HepG2 (cell line): ENCODE measurements around the gene UROS. TPM values are rescaled to one million over a fixed set of nuclear protein-coding genes. Genes with fewer than 3 reads are reported as not detected.

Experiments used
- GTF3A ChIP-seq: sonication (generic); formaldehyde crosslinking; conservative IDR thresholded peaks from 2 replicates; pipeline ENCODE4 v1.4.0; 2020; ENCODE audit warnings: mild to moderate bottlenecking, missing genetic modification reagents
- MED1 ChIP-seq: sonication (generic); formaldehyde crosslinking; IDR thresholded peaks from 2 replicates; pipeline ENCODE4 v1.4.0; 2020; ENCODE audit warnings: missing genetic modification reagents
- PITX1 ChIP-seq: sonication (generic); formaldehyde crosslinking; IDR thresholded peaks from 2 replicates; pipeline ENCODE4 v1.5.1; 2020; ENCODE audit warnings: mild to moderate bottlenecking, missing genetic modification reagents
- SOX13 ChIP-seq, 3 experiments: fragments of 450-650 bp in 1 of 3; sonication (generic) in 1 of 3; formaldehyde crosslinking in 1 of 3; IDR thresholded peaks in 2 of 3; conservative IDR thresholded peaks in 1 of 3; 2 replicates each; pipeline versions ENCODE4 v1.5.0 to v1.6.1; 2016 to 2020; ENCODE audit warnings: antibody characterized with exemption in 1 of 3, mild to moderate bottlenecking in 1 of 3, missing compliant biosample characterization in 1 of 3, missing genetic modification reagents in 1 of 3, moderate library complexity in 1 of 3
- TAF15 ChIP-seq: fragments of 200-400 bp; formaldehyde crosslinking; IDR thresholded peaks from one replicate; pipeline ENCODE4 v1.6.1; 2018; ENCODE audit warnings: mild to moderate bottlenecking, low read depth, low read length; ENCODE audit not compliant: poor library complexity, severe bottlenecking
- ZBTB37 ChIP-seq: sonication (generic); formaldehyde crosslinking; IDR thresholded peaks from 2 replicates; pipeline ENCODE4 v1.4.0; 2020; ENCODE audit warnings: mild to moderate bottlenecking, missing genetic modification reagents
- ZGPAT ChIP-seq: IDR thresholded peaks from 2 replicates; pipeline ENCODE4 v1.6.1; 2016; ENCODE audit warnings: mild to moderate bottlenecking
- ZNF256 ChIP-seq: sonication (generic); formaldehyde crosslinking; conservative IDR thresholded peaks from 2 replicates; pipeline ENCODE4 v1.4.0; 2020; ENCODE audit warnings: missing genetic modification reagents
- ZNF383 ChIP-seq: sonication (generic); formaldehyde crosslinking; IDR thresholded peaks from 2 replicates; pipeline ENCODE4 v1.4.0; 2020; ENCODE audit warnings: missing genetic modification reagents, mild to moderate bottlenecking, borderline replicate concordance
- ZNF652 ChIP-seq: IDR thresholded peaks from 2 replicates; pipeline ENCODE4 v1.6.1; 2016; ENCODE audit warnings: low read depth, borderline replicate concordance
- ZNF7 ChIP-seq: IDR thresholded peaks from 2 replicates; pipeline ENCODE4 v1.6.1; 2016; ENCODE audit warnings: missing biosample characterization, missing genetic modification reagents
- ZNF790 ChIP-seq: sonication (generic); formaldehyde crosslinking; IDR thresholded peaks from 2 replicates; pipeline ENCODE4 v1.8.0; 2022; ENCODE audit warnings: missing genetic modification reagents, mild to moderate bottlenecking, borderline replicate concordance
- polyA plus RNA-seq, 8 experiments: library from polyadenylated mRNA; depleted of rRNA in 3 of 8; stranded (reverse) in 7 of 8; unstranded in 1 of 8; fragments of >200 nt; fragmentation: Illumina TruSeq in 4 of 8; extraction: Trizol in 4 of 8; gene quantifications; 2 replicates each; pipeline versions ENCODE4 v1.2.1 to v1.2.3, GENCODE V29; 2011 to 2016; ENCODE audit warnings: low read depth in 4 of 8, missing spikeins in 1 of 8, mixed read lengths in 1 of 8; ENCODE audit not compliant: insufficient read depth in 1 of 8
- total RNA-seq, 5 experiments: library from RNA; depleted of rRNA; stranded (reverse); fragments of >200 nt; fragmentation: Illumina TruSeq; extraction: Trizol; gene quantifications; 2 replicates each; pipeline ENCODE4 v1.2.3, GENCODE V29; 2016; ENCODE audit warnings: low read depth in 1 of 5
- TF ChIP-seq, protein P1 (sequence below): sonication (generic); formaldehyde crosslinking; IDR thresholded peaks from 2 replicates; pipeline ENCODE4 v1.5.0; 2020; ENCODE audit warnings: mild to moderate bottlenecking, missing genetic modification reagents
- TF ChIP-seq, protein P2 (sequence below), 2 experiments: sonication (generic) in 1 of 2; formaldehyde crosslinking in 1 of 2; IDR thresholded peaks; 2 replicates each; pipeline versions ENCODE4 v1.4.0 to v1.6.1; 2016 to 2020; ENCODE audit warnings: borderline replicate concordance in 1 of 2, low read depth in 1 of 2, mild to moderate bottlenecking in 1 of 2, missing genetic modification reagents in 1 of 2
- TF ChIP-seq, protein P3 (sequence below): sonication (generic); formaldehyde crosslinking; conservative IDR thresholded peaks from 2 replicates; pipeline ENCODE4 v1.4.0; 2020; ENCODE audit warnings: missing genetic modification reagents

The UROS gene
- total and polyA plus RNA-seq, 2 of the 13 experiments (the other 11 are each of a cell fraction or from before 2014, with no cell fraction given): 14.8 to 49.9 TPM

DNA sequence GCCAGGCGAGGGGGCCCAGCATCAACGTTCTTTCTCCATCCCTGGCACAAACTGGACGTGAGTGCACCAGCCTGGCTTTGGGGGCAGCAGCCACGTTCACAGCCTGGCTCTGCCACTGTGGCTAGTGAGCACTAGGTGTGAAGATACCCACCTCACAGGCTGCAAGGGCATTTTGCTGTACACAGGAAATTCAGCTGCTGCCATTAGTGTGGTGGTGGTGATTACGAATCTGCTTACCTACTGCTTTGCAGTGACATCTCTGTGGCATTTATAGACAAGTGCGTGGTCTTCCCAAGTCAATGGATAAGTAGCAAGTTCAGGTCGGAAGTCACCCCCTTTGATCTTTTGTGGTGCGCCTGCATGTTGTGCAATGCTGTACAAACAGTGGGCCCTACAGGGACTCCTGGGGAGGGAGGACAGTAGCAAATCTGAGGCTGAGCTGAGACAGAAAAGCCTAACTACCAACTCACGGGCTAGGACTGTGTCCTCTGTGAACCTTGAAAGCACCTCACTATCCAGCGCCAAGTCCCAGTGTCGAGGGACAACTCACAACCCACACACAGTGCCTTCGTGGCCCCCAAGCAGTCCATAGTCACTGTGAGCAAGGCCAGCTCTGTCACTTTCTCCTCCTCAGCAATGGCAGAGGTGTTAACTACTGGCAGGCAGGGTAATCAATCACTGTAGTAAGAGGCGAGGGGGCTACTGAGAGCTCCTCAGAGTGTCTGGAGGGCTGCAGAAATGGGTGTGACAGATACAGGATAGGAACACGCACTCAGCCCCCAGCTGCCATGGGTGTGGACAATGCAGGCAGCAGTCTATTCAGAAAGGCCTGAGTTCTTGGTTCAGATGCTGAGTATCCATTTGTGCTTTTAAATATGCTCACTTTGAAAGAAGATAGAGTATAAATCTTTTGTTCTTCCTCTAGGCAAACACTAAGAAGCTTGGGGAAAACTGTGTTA lies 30.4 kb downstream of the UROS start (continued):
- TF ChIP-seq ZBTB37 (CRISPR knock-in tag) (no peak), ZNF7 (CRISPR knock-in tag) (no peak), ZNF383 (CRISPR knock-in tag) (peak; percentile 42; the same call in 1 of the 2 replicates), PITX1 (peak; percentile 95), ZNF652 (peak; percentile 47; the same call in 1 of the 2 replicates), MED1 (CRISPR knock-in tag) (peak; percentile 89), ZGPAT (CRISPR knock-in tag) (peak; percentile 90), ZNF790 (no peak), ZNF256 (no peak), GTF3A (peak; percentile 36; the same call in 1 of the 2 replicates), TAF15 (no peak), SOX13 (IDR thresholded peaks at IDR 0.05) (peak; percentile 90), SOX13 (CRISPR knock-in tag; conservative IDR thresholded peaks at IDR 0.05 in 1 of 2, IDR thresholded peaks at IDR 0.05 in 1 of 2) (peak in 1 of 2 experiments; percentile 97; a peak in 2 of 4 replicates)
- TF ChIP-seq, protein P1, sequence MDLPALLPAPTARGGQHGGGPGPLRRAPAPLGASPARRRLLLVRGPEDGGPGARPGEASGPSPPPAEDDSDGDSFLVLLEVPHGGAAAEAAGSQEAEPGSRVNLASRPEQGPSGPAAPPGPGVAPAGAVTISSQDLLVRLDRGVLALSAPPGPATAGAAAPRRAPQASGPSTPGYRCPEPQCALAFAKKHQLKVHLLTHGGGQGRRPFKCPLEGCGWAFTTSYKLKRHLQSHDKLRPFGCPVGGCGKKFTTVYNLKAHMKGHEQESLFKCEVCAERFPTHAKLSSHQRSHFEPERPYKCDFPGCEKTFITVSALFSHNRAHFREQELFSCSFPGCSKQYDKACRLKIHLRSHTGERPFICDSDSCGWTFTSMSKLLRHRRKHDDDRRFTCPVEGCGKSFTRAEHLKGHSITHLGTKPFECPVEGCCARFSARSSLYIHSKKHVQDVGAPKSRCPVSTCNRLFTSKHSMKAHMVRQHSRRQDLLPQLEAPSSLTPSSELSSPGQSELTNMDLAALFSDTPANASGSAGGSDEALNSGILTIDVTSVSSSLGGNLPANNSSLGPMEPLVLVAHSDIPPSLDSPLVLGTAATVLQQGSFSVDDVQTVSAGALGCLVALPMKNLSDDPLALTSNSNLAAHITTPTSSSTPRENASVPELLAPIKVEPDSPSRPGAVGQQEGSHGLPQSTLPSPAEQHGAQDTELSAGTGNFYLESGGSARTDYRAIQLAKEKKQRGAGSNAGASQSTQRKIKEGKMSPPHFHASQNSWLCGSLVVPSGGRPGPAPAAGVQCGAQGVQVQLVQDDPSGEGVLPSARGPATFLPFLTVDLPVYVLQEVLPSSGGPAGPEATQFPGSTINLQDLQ (CRISPR knock-in tag): peak; percentile 87; the same call in 1 of the 2 replicates
- TF ChIP-seq, protein P2, sequence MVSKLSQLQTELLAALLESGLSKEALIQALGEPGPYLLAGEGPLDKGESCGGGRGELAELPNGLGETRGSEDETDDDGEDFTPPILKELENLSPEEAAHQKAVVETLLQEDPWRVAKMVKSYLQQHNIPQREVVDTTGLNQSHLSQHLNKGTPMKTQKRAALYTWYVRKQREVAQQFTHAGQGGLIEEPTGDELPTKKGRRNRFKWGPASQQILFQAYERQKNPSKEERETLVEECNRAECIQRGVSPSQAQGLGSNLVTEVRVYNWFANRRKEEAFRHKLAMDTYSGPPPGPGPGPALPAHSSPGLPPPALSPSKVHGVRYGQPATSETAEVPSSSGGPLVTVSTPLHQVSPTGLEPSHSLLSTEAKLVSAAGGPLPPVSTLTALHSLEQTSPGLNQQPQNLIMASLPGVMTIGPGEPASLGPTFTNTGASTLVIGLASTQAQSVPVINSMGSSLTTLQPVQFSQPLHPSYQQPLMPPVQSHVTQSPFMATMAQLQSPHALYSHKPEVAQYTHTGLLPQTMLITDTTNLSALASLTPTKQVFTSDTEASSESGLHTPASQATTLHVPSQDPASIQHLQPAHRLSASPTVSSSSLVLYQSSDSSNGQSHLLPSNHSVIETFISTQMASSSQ (IDR thresholded peaks at IDR 0.05; ENCODE audit: low read depth): peak; percentile 76
- TF ChIP-seq, protein P2 (CRISPR knock-in tag; IDR thresholded peaks at IDR 0.05; ENCODE audit: borderline replicate concordance): peak; percentile 91
- TF ChIP-seq, protein P3, sequence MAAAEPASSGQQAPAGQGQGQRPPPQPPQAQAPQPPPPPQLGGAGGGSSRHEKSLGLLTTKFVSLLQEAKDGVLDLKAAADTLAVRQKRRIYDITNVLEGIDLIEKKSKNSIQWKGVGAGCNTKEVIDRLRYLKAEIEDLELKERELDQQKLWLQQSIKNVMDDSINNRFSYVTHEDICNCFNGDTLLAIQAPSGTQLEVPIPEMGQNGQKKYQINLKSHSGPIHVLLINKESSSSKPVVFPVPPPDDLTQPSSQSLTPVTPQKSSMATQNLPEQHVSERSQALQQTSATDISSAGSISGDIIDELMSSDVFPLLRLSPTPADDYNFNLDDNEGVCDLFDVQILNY (CRISPR knock-in tag): no peak
